T-cell (primary cell): ENCODE data around the gene FAM221B. TPM values are rescaled to one million over a fixed set of nuclear protein-coding genes. Genes with fewer than 3 reads are reported as not detected.

Experiments
- ATAC-seq, 4 experiments: fragments of 200-7000 bp in 3 of 4; fragments of 150-1000 bp in 1 of 4; cut with Tn5 transposase; replicated peaks in 1 of 4; 1 replicate in 3 of 4; 2 replicates in 1 of 4; pipeline ENCODE4 v1.10.0; 2021; ENCODE audit warnings: moderate library complexity in 3 of 4, mild to moderate bottlenecking in 2 of 4, moderate number of reproducible peaks in 1 of 4
- CTCF ChIA-PET, 2 donors: fragments of 300-600 bp; sonication (Branson Sonifier 250); formaldehyde crosslinking; loops; one replicate each; lab custom pipeline; 2022; ENCODE audit warnings: antibody characterized with exemption in 2 of 2; lab: Charles Lee
- POLR2A ChIA-PET, 2 donors: fragments of 300-600 bp; sonication (Branson Sonifier 250); formaldehyde crosslinking; loops; one replicate each; lab custom pipeline; 2022; ENCODE audit warnings: antibody characterized with exemption in 2 of 2; lab: Charles Lee
- DNase-seq, 35 experiments: peaks; one replicate each; pipeline versions ENCODE4 v3.0.0 to v3.0.0-alpha.2; 2013 to 2023
- H3K27ac ChIP-seq: one replicate; pipeline ENCODE4 v1.5.1; 2013; ENCODE audit warnings: low read length
- H3K27me3 ChIP-seq, 2 experiments: replicated peaks in 1 of 2; 1 replicate in 1 of 2; 2 replicates in 1 of 2; pipeline versions ENCODE4 v1.6.1 to v1.7.0; 2013; ENCODE audit warnings: low read length in 1 of 2, mixed read lengths in 1 of 2; ENCODE audit not compliant: control insufficient read depth in 2 of 2, insufficient read depth in 2 of 2; ENCODE audit errors: extremely low read depth in 1 of 2
- H3K36me3 ChIP-seq, 2 donors: 1 replicate in 1 of 2; 2 replicates in 1 of 2; pipeline versions ENCODE4 v1.6.1 to v1.7.0; 2013; ENCODE audit warnings: low read length in 1 of 2; ENCODE audit not compliant: control insufficient read depth in 2 of 2, insufficient read depth in 1 of 2; ENCODE audit errors: extremely low read depth in 1 of 2
- H3K4me1 ChIP-seq, 2 experiments: 1 replicate in 1 of 2; 2 replicates in 1 of 2; pipeline versions ENCODE4 v1.6.1 to v1.7.0; 2013; ENCODE audit warnings: low read length in 2 of 2, mixed read lengths in 1 of 2; ENCODE audit not compliant: insufficient read depth in 2 of 2, control insufficient read depth in 1 of 2; ENCODE audit errors: extremely low read depth in 1 of 2
- H3K4me3 ChIP-seq, 2 donors: 1 replicate in 1 of 2; 2 replicates in 1 of 2; pipeline versions ENCODE4 v1.5.1 to v1.7.0; 2013; ENCODE audit warnings: mild to moderate bottlenecking in 2 of 2, low read length in 1 of 2, moderate library complexity in 1 of 2; ENCODE audit not compliant: control insufficient read depth in 1 of 2; ENCODE audit errors: extremely low read depth in 1 of 2
- H3K9me3 ChIP-seq: 2 replicates; pipeline ENCODE4 v1.7.0; 2013
- H3K27ac Mint-ChIP-seq, 2 donors: one replicate each; pipeline ENCODE4 v1.8.0; 2020 to 2021; ENCODE audit warnings: mild to moderate bottlenecking in 2 of 2, mixed read lengths in 2 of 2
- H3K27me3 Mint-ChIP-seq, 2 donors: one replicate each; pipeline ENCODE4 v1.8.0; 2021 to 2022; ENCODE audit warnings: mixed read lengths in 2 of 2
- H3K36me3 Mint-ChIP-seq: one replicate; pipeline ENCODE4 v1.8.0; 2021; ENCODE audit warnings: mixed read lengths
- H3K4me1 Mint-ChIP-seq, 3 donors: one replicate each; pipeline ENCODE4 v1.8.0; 2020 to 2022; ENCODE audit warnings: mixed read lengths in 3 of 3, mild to moderate bottlenecking in 1 of 3
- H3K4me3 Mint-ChIP-seq, 3 donors: one replicate each; pipeline ENCODE4 v1.8.0; 2020 to 2022; ENCODE audit warnings: mild to moderate bottlenecking in 3 of 3, mixed read lengths in 3 of 3, moderate library complexity in 3 of 3
- H3K9me3 Mint-ChIP-seq, 3 donors: one replicate each; pipeline ENCODE4 v1.8.0; 2020 to 2022; ENCODE audit warnings: mixed read lengths in 3 of 3
- WGBS: methylation state at CpG from one replicate; pipeline ENCODE4 v1.1.5; 2013; ENCODE audit warnings: missing lambda C conversion rate; ENCODE audit not compliant: insufficient coverage; 5-methylcytosine and 5-hydroxymethylcytosine counted together
- total RNA-seq, 35 experiments: library from RNA in 6 of 35; stranded (reverse) in 6 of 35; fragments of 120-200 nt in 1 of 35; gene quantifications; one replicate each; pipeline versions ENCODE4 v1.2.1 to v1.2.4 and lab custom pipeline; 2013 to 2026

Gene FAM221B
- total RNA-seq, 5 donors from 2014 or later (not counting 1 experiment from before 2014, with no cell fraction given) = not detected

DNA sequence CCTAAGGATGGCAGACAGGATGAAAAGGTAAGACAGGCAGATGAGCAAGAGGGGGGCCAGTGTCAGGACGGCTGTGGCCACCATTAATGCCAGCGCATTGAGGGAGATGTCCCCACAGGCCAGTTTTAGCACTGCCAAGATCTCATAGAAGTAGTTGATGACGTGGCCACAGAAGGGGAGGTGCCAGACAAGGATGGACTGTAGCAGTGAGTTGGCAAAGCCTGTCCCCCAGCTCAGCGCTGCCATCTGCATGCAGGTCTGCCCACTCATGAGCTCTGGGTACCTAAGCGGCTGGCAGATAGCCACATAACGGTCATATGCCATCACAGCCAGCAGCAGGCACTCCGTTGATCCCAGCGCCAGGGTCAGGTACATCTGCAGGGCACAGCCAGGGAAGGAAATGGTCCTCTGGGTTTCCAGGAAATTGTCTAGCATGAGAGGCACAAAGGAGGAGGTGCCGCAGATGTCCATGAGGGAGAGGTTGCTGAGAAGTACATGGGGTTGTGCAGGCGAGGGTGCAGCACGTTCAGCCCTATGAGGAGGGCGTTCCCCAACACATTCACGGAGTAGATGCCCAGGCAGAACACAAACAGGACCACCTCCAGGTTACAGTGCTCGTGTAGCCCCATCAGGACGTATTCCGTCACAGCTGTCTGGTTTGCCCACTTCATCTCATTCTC lies 30.9 kb upstream of the FAM221B start:
- ChIA-PET CTCF (no interaction called here), POLR2A (no interaction called here)
- H3K4me1 Mint-ChIP-seq = peaks cover 0 to 8% (median 4%) of the 10 kb centered on the region in 3 donors
- H3K27me3 Mint-ChIP-seq = peaks cover 23 to 30% of the 10 kb centered on the region in 2 donors
- H3K36me3 Mint-ChIP-seq = no peaks in the 10 kb centered on the region
- peak in 2 of 4 experiments; percentile 42 to 46 for ATAC-seq
- no peaks in the 10 kb centered on the region for H3K9me3 Mint-ChIP-seq
- Histone ChIP-seq H3K36me3 (no peaks in the 10 kb centered on the region), H3K27me3 (peaks cover 0 to 21% of the 10 kb centered on the region in 2 experiments), H3K4me1 (no peaks in the 10 kb centered on the region), H3K27ac (no peak overlapping the region), H3K4me3 (no peak overlapping the region), H3K9me3 (no peaks in the 10 kb centered on the region)
- DNase-seq = peak in 6 of 35 experiments; percentile 2 to 32 (median 10)
- WGBS = 61% methylated on average over 15 of the region's 16 CpGs
- H3K27ac Mint-ChIP-seq = no peak overlapping the region
- H3K4me3 Mint-ChIP-seq = no peak overlapping the region

DNA sequence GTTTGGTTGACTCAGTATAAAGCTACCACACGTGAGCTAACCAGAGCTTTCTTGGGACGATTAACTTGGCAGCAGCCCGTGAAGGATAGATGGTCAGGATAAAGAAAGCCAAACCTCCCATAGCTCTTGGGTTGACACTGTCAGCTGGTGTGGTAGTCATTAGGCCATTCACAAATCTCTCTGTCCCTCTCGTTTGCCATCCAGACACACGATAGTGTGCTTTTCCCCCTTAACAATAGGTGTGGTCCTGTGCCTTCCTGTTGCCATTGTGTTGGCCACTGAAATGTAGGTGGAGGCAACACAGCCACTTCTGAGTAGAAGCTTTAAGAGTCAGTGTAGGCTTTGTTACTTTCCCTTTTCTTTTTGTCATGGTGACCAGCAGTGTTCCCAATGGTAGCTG lies 29.9 kb upstream of the FAM221B start:
- WGBS = no CpG with 5 or more reads among the region's 5 CpGs
- Histone ChIP-seq H3K36me3 (no peaks in the 10 kb centered on the region), H3K4me1 (no peaks in the 10 kb centered on the region), H3K4me3 (no peak overlapping the region), H3K9me3 (no peaks in the 10 kb centered on the region), H3K27ac (no peak overlapping the region), H3K27me3 (peaks cover 0 to 16% of the 10 kb centered on the region in 2 experiments)
- H3K4me1 Mint-ChIP-seq = peaks cover 0 to 8% (median 4%) of the 10 kb centered on the region in 3 donors
- CTCF ChIA-PET = no interaction called here
- DNase-seq (no peak), ATAC-seq (no peak)
- H3K9me3 Mint-ChIP-seq = no peaks in the 10 kb centered on the region
- H3K27ac Mint-ChIP-seq = no peak overlapping the region
- POLR2A ChIA-PET = no interaction called here
- no peaks in the 10 kb centered on the region for H3K36me3 Mint-ChIP-seq
- H3K27me3 Mint-ChIP-seq = peaks cover 17 to 23% of the 10 kb centered on the region in 2 donors
- H3K4me3 Mint-ChIP-seq = no peak overlapping the region

GRCh38 chr9:35856882-35857281 lies 28.4 kb upstream of the FAM221B start:
- ATAC-seq = no peak
- H3K36me3 Mint-ChIP-seq = no peaks in the 10 kb centered on the region
- H3K27me3 ChIP-seq = peaks cover 0 to 9% of the 10 kb centered on the region in 2 experiments
- no peaks in the 10 kb centered on the region for H3K9me3 ChIP-seq
- H3K36me3 ChIP-seq = no peaks in the 10 kb centered on the region
- H3K27me3 Mint-ChIP-seq = peaks cover 8 to 11% of the 10 kb centered on the region in 2 donors
- ChIA-PET POLR2A (no interaction called here), CTCF (interaction anchor here in 1 of 2 donors (0.6 to 1.3 kb wide), 2 partner anchors 69 to 726 kb away, joined by 3 read pairs; no protein-coding TSS in a partner anchor)
- no peaks in the 10 kb centered on the region for H3K4me1 ChIP-seq
- H3K27ac ChIP-seq = no peak overlapping the region
- no peaks in the 10 kb centered on the region for H3K9me3 Mint-ChIP-seq
- no peak for DNase-seq
- no peak overlapping the region for H3K4me3 Mint-ChIP-seq
- H3K4me1 Mint-ChIP-seq = peaks cover 0 to 8% (median 4%) of the 10 kb centered on the region in 3 donors
- H3K4me3 ChIP-seq = no peak overlapping the region
- WGBS = 68% methylated on average over 5 of the region's 5 CpGs
- no peak overlapping the region for H3K27ac Mint-ChIP-seq

DNA sequence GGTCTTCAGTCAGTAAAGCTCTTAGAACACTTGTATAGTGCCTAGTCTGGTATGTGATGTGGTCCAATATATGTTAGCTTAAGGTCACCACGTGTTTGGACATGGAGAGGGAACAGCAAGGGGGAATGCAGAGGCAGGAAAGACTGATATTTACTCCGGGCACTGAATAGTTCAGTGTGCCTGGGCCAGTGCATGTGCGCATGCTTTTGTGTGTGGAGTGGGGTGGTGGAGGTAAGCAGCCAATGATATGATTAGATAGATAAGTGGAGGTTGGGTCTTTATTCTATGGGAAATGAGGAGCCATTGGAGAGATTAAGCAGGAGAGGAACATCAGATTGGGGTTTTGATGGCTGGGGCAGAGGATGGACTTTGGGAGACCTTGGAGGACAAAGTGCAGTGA lies 27.7 kb upstream of the FAM221B start:
- H3K27ac ChIP-seq = no peak overlapping the region
- H3K4me1 ChIP-seq = no peaks in the 10 kb centered on the region
- H3K4me3 ChIP-seq = no peak overlapping the region
- DNase-seq (no peak), ATAC-seq (no peak)
- 67% methylated on average over 3 of the region's 3 CpGs for whole genome bisulfite sequencing
- Mint-ChIP-seq H3K4me3 (no peak overlapping the region), H3K36me3 (no peaks in the 10 kb centered on the region), H3K4me1 (peaks cover 0 to 8% (median 4%) of the 10 kb centered on the region in 3 donors), H3K9me3 (no peaks in the 10 kb centered on the region), H3K27me3 (peaks cover 2 to 4% of the 10 kb centered on the region in 2 donors), H3K27ac (no peak overlapping the region)
- no peaks in the 10 kb centered on the region for H3K9me3 ChIP-seq
- no peaks in the 10 kb centered on the region for H3K36me3 ChIP-seq
- ChIA-PET CTCF (interaction anchor here in 1 of 2 donors (0.6 kb wide), 1 partner anchor 99 kb away, joined by 3 read pairs; no protein-coding TSS in a partner anchor), POLR2A (no interaction called here)
- peaks cover 0 to 4% of the 10 kb centered on the region in 2 experiments for H3K27me3 ChIP-seq

DNA sequence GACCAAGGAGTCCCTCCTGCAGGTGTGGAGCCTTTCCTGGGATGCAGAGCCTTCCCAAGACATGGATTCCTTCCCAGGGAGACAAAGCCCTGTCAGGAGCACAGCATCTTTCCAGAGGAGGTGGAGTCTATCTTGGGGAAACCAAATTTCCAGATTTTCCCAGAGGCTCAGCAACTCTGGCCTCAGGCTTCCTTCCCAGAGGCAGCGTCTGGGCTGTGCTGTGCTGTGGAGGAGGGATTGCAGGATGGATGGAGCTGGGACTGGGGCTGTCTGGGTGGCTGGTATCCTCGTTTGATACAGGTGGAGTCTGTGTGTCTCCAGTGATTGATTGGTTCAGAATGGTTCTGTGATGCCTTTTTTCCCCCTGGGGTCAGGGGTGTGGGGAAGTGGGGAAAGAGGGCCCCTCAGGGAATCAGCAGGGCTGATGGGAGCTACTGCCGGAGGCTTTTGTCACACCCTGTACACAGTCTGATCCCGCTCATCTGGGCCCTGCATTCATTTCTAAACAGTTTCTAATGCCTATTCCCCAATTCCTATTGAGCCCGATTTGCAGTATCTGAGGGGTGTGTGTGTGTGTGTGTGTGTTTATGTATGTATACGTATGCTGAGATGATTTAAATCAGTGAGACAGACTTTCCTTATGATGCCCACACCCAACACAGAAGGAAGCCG lies 25.7 kb upstream of the FAM221B start:
- Mint-ChIP-seq H3K27ac (no peak overlapping the region), H3K27me3 (peaks cover 0 to 1% of the 10 kb centered on the region in 2 donors), H3K9me3 (no peaks in the 10 kb centered on the region), H3K36me3 (no peaks in the 10 kb centered on the region), H3K4me3 (no peak overlapping the region), H3K4me1 (peaks cover 0 to 6% (median 4%) of the 10 kb centered on the region in 3 donors)
- H3K27me3 ChIP-seq = no peaks in the 10 kb centered on the region
- ChIA-PET CTCF (no interaction called here), POLR2A (no interaction called here)
- 71% methylated on average over 1 of the region's 7 CpGs for WGBS
- no peak overlapping the region for H3K4me3 ChIP-seq
- no peaks in the 10 kb centered on the region for H3K36me3 ChIP-seq
- H3K27ac ChIP-seq = no peak overlapping the region
- no peak for ATAC-seq
- H3K4me1 ChIP-seq = no peaks in the 10 kb centered on the region
- H3K9me3 ChIP-seq = no peaks in the 10 kb centered on the region
- no peak for DNase-seq

- ATAC-seq = no peak
- Histone ChIP-seq H3K9me3 (no peaks in the 10 kb centered on the region), H3K4me3 (no peak overlapping the region), H3K4me1 (no peaks in the 10 kb centered on the region), H3K27ac (no peak overlapping the region), H3K36me3 (no peaks in the 10 kb centered on the region), H3K27me3 (no peaks in the 10 kb centered on the region)
- Mint-ChIP-seq H3K27ac (no peak overlapping the region), H3K9me3 (no peaks in the 10 kb centered on the region), H3K4me1 (peaks cover 0 to under 1% (median 0%) of the 10 kb centered on the region in 3 donors), H3K27me3 (peaks cover 0 to 1% of the 10 kb centered on the region in 2 donors), H3K4me3 (no peak overlapping the region), H3K36me3 (peaks cover 2% of the 10 kb centered on the region)
- CTCF ChIA-PET = interaction anchor here in 1 of 2 donors (0.6 kb wide), 2 partner anchors 76 to 398 kb away, joined by 4 to 5 read pairs; no protein-coding TSS in a partner anchor
- DNase-seq = no peak
- WGBS = 84% methylated on average over 23 of the region's 25 CpGs
- POLR2A ChIA-PET = no interaction called here
Observed at GRCh38 chr9:35852876-35853865, 24.6 kb upstream of the FAM221B start.
